HG03460 (cell line): Measurements from ENCODE around the gene VTCN1.
"Not testable (repeated sequence)": the region's sequence is repeated elsewhere in the genome, so short reads cannot be mapped to it uniquely, and the experiment has no call there.

ENCODE experiments used
- ATAC-seq: cut with Tn5 transposase; IDR thresholded peaks from one replicate; pipeline ENCODE4 v1.9.1; 2021; ENCODE audit not compliant: unreplicated experiment

VTCN1 gene

GRCh38 chr1:117169871-117170596 lies 40.7 kb downstream of the VTCN1 start:
- no peak for ATAC-seq

GRCh38 chr1:117167402-117167801 lies 43.3 kb downstream of the VTCN1 start:
- ATAC-seq = no peak

GRCh38 chr1:117166076-117166475 lies 44.7 kb downstream of the VTCN1 start:
- no peak for ATAC-seq

- no peak for ATAC-seq
Observed at GRCh38 chr1:117164209-117164608, 46.5 kb downstream of the VTCN1 start.

GRCh38 chr1:117162816-117163215 lies 47.9 kb downstream of the VTCN1 start:
- ATAC-seq = no peak

GRCh38 chr1:117161887-117162286 lies 48.8 kb downstream of the VTCN1 start:
- ATAC-seq = no peak

GRCh38 chr1:117151305-117151704 lies 59.4 kb downstream of the VTCN1 start:
- ATAC-seq = not testable (repeated sequence)

- no peak for ATAC-seq
Observed at GRCh38 chr1:117150316-117150715, 60.4 kb downstream of the VTCN1 start.

- no peak for ATAC-seq
Observed at GRCh38 chr1:117147856-117148588, 62.7 kb downstream of the VTCN1 start.

GRCh38 chr1:117147341-117147831 lies 63.3 kb downstream of the VTCN1 start:
- ATAC-seq = no peak

- no peak for ATAC-seq
Observed at GRCh38 chr1:117146575-117147340, 64.0 kb downstream of the VTCN1 start.

- no peak for ATAC-seq
Observed at GRCh38 chr1:117146072-117146471, 64.7 kb downstream of the VTCN1 start.

GRCh38 chr1:117143871-117144270 lies 66.9 kb downstream of the VTCN1 start:
- no peak for ATAC-seq

- no peak for ATAC-seq
Observed at GRCh38 chr1:117143172-117143571, 67.6 kb downstream of the VTCN1 start.

- ATAC-seq = no peak
Observed at GRCh38 chr1:117142200-117142599, 68.5 kb downstream of the VTCN1 start.

GRCh38 chr1:117138561-117138960 lies 72.2 kb downstream of the VTCN1 start:
- ATAC-seq = no peak

- no peak for ATAC-seq
Observed at GRCh38 chr1:117138106-117138505, 72.6 kb downstream of the VTCN1 start.

- ATAC-seq = no peak
Observed at GRCh38 chr1:117137281-117137855, 73.4 kb downstream of the VTCN1 start.

GRCh38 chr1:117136749-117137148 lies 74.0 kb downstream of the VTCN1 start:
- ATAC-seq = no peak

- ATAC-seq = no peak
Observed at GRCh38 chr1:117135329-117135728, 75.4 kb downstream of the VTCN1 start.

- ATAC-seq = no peak
Observed at GRCh38 chr1:117130526-117130925, 80.2 kb downstream of the VTCN1 start.
